Body of pancreas (tissue), 4 donors: Measurements from ENCODE around the gene MYOCD. TPM values are rescaled to one million over a fixed set of nuclear protein-coding genes. Genes with fewer than 3 reads are reported as not detected.

Experiments
- ATAC-seq: fragments of 150-250 bp; one replicate; pipeline ENCODE4 v1.9.1; 2016
- DNase-seq, 4 donors: peaks; one replicate each; pipeline ENCODE4 v3.0.0-alpha.2; 2019
- H3K27ac ChIP-seq, 4 donors: fragments of 200-600 bp; sonication (generic); 1 replicate in 3 of 4; 2 replicates in 1 of 4; pipeline versions ENCODE4 v1.5.1 to v1.6.1; 2016 to 2019; ENCODE audit warnings: mild to moderate bottlenecking in 1 of 4, mixed read lengths in 1 of 4, moderate library complexity in 1 of 4
- H3K27me3 ChIP-seq, 2 donors: fragments of 200-600 bp; sonication (generic); one replicate each; pipeline ENCODE4 v1.6.0; 2016; ENCODE audit warnings: mild to moderate bottlenecking in 1 of 2
- H3K36me3 ChIP-seq, 2 donors: fragments of 200-600 bp; sonication (generic); replicated peaks in 1 of 2; 2 replicates each; pipeline ENCODE4 v1.5.1; 2016; ENCODE audit warnings: low read depth in 2 of 2; ENCODE audit not compliant: insufficient read depth in 1 of 2
- H3K4me1 ChIP-seq: fragments of 200-600 bp; sonication (generic); one replicate; pipeline ENCODE4 v1.6.0; 2016
- H3K4me3 ChIP-seq, 2 donors: fragments of 200-600 bp; sonication (generic); 1 replicate in 1 of 2; 2 replicates in 1 of 2; pipeline ENCODE4 v1.5.1; 2016 to 2019
- H3K9me3 ChIP-seq, 3 donors: fragments of 200-600 bp; sonication (generic); 1 replicate in 2 of 3; 2 replicates in 1 of 3; pipeline ENCODE4 v1.5.1; 2016
- POLR2A ChIP-seq, 3 donors: fragments of 450-650 bp; IDR thresholded peaks; one replicate each; pipeline ENCODE4 v1.6.1; 2016; ENCODE audit warnings: antibody characterized with exemption in 3 of 3, mild to moderate bottlenecking in 2 of 3
- WGBS, 2 donors: methylation state at CpG; one replicate each; pipeline ENCODE4 v1.1.5; 2017; 5-methylcytosine and 5-hydroxymethylcytosine counted together
- intact Hi-C: fragments of 100-400 bp; cut with DNase I; formaldehyde crosslinking; loops from one replicate; pipeline ENCODE4 v1.15.1; 2023
- total RNA-seq, 2 donors: library from RNA; depleted of rRNA; stranded (reverse); fragments of >200 nt; gene quantifications; one replicate each; pipeline ENCODE4 v1.1.0, GENCODE V29; 2016
- TF ChIP-seq, protein P1 (sequence below), 7 experiments: fragments of 450-650 bp in 4 of 7; fragments of 200-600 bp in 3 of 7; sonication (generic) in 3 of 7; IDR thresholded peaks; one replicate each; pipeline ENCODE4 v1.5.1; 2016 to 2019; ENCODE audit warnings: antibody characterized with exemption in 7 of 7

Gene MYOCD
- total RNA-seq, 2 donors from 2014 or later = 0.52 to 0.66 TPM

GRCh38 chr17:12688382-12688781 is 22.7 kb downstream of the MYOCD start:
- H3K27me3 ChIP-seq = no peaks in the 10 kb centered on the region
- H3K27ac ChIP-seq = no peak overlapping the region
- intact Hi-C loops = no loop called here
- TF ChIP-seq POLR2A (IDR thresholded peaks at IDR 0.05) = no peak
- TF ChIP-seq, protein P1, sequence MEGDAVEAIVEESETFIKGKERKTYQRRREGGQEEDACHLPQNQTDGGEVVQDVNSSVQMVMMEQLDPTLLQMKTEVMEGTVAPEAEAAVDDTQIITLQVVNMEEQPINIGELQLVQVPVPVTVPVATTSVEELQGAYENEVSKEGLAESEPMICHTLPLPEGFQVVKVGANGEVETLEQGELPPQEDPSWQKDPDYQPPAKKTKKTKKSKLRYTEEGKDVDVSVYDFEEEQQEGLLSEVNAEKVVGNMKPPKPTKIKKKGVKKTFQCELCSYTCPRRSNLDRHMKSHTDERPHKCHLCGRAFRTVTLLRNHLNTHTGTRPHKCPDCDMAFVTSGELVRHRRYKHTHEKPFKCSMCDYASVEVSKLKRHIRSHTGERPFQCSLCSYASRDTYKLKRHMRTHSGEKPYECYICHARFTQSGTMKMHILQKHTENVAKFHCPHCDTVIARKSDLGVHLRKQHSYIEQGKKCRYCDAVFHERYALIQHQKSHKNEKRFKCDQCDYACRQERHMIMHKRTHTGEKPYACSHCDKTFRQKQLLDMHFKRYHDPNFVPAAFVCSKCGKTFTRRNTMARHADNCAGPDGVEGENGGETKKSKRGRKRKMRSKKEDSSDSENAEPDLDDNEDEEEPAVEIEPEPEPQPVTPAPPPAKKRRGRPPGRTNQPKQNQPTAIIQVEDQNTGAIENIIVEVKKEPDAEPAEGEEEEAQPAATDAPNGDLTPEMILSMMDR (IDR thresholded peaks at IDR 0.05) = no peak
- H3K4me3 ChIP-seq = no peak overlapping the region
- ATAC-seq (no peak), DNase-seq (no peak)
- no peaks in the 10 kb centered on the region for H3K4me1 ChIP-seq
- WGBS, 2 donors = 45 to 67% methylated on average over 3 of the region's 3 CpGs
- no peaks in the 10 kb centered on the region for H3K9me3 ChIP-seq
- H3K36me3 ChIP-seq = no peaks in the 10 kb centered on the region

DNA sequence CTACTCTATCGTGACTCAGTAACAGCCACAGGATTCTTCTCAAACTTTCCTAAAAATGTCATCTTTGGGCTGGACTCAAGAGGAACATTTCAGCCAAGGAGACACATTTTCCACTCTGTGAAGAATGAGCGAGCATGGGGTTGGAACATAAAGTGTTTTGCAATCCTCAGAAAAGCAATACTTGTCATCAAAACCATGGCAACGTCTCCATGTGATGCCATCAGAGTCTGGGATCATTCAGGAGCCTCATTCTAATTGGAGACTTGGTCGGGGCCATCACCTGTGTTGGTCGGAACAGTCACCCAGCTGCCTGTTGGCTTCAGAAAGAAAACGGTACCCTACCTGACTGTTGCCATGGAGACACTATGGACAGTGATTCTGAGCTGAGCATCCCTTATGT is 25.5 kb downstream of the MYOCD start:
- Histone ChIP-seq H3K4me3 (no peak overlapping the region), H3K36me3 (no peaks in the 10 kb centered on the region), H3K27ac (no peak overlapping the region), H3K27me3 (no peaks in the 10 kb centered on the region), H3K4me1 (no peaks in the 10 kb centered on the region), H3K9me3 (no peaks in the 10 kb centered on the region)
- ATAC-seq (no peak), DNase-seq (peak in 1 of 4 donors; percentile 7)
- no peak for TF ChIP-seq POLR2A (IDR thresholded peaks at IDR 0.05)
- TF ChIP-seq, protein P1 (IDR thresholded peaks at IDR 0.05) = no peak
- intact Hi-C loops = no loop called here
- WGBS, 2 donors = 67 to 69% methylated on average over 6 of the region's 6 CpGs

DNA sequence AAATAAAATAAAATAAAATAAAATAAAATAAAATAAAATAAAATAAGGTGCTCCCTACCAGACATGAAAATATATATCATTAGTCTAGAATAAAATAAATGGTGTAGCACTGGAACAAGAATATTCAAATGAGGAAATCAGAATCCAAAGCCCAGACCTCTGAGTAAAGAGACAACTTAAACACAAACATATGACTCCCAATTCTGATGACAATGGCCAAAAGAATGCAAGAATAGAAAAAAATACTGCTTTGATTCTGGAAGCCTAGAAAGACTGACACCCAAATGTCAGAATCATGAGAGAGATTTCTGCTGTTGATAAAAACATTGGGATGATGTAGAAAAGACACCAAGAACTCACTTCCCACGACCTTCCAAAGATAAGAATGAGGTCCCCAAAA is 27.9 kb downstream of the MYOCD start:
- DNase-seq (no peak), ATAC-seq (no peak)
- Histone ChIP-seq H3K4me3 (no peak overlapping the region), H3K9me3 (no peaks in the 10 kb centered on the region), H3K36me3 (no peaks in the 10 kb centered on the region), H3K27me3 (no peaks in the 10 kb centered on the region), H3K27ac (no peak overlapping the region), H3K4me1 (no peaks in the 10 kb centered on the region)
- 28 to 43% methylated on average over 1 of the region's 1 CpG for WGBS, 2 donors
- no peak for TF ChIP-seq POLR2A (IDR thresholded peaks at IDR 0.05)
- TF ChIP-seq, protein P1 (IDR thresholded peaks at IDR 0.05) = no peak
- intact Hi-C loops = no loop called here

- DNase-seq (no peak), ATAC-seq (no peak)
- no peaks in the 10 kb centered on the region for H3K36me3 ChIP-seq
- no peaks in the 10 kb centered on the region for H3K4me1 ChIP-seq
- no peak for TF ChIP-seq POLR2A (IDR thresholded peaks at IDR 0.05)
- TF ChIP-seq, protein P1 (IDR thresholded peaks at IDR 0.05) = no peak
- WGBS, 2 donors = 61 to 62% methylated on average over 4 of the region's 4 CpGs
- no peak overlapping the region for H3K27ac ChIP-seq
- H3K9me3 ChIP-seq = no peaks in the 10 kb centered on the region
- no peak overlapping the region for H3K4me3 ChIP-seq
- no peaks in the 10 kb centered on the region for H3K27me3 ChIP-seq
- intact Hi-C loops = no loop called here
Measured at GRCh38 chr17:12706070-12706469, 40.4 kb downstream of the MYOCD start.

DNA sequence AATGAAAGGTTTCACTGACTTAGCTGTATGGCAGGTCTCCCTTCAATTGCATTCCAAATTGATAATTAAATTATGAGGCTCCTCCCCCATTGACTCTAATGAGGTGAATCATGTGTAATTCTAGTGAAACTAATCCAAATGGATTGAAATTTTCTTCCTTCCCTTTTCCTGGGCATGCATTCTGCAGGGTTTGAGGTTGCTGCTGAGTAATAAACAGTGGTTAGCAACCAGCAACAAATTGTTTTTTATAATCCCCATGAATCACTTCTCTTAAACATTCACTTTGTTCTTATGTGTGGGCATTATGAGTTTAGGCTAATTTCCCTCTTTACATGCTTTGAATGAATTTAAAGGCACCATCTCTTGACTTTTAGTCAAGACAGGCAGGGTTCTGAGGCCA is 43.4 kb downstream of the MYOCD start:
- Histone ChIP-seq H3K4me3 (no peak overlapping the region), H3K27ac (no peak overlapping the region), H3K27me3 (no peaks in the 10 kb centered on the region), H3K36me3 (no peaks in the 10 kb centered on the region), H3K4me1 (no peaks in the 10 kb centered on the region), H3K9me3 (no peaks in the 10 kb centered on the region)
- DNase-seq (no peak), ATAC-seq (no peak)
- intact Hi-C loops = no loop called here
- TF ChIP-seq POLR2A (IDR thresholded peaks at IDR 0.05) = no peak
- TF ChIP-seq, protein P1 (IDR thresholded peaks at IDR 0.05) = no peak
